SH-SY5Y (cell line): Measurements from ENCODE around the gene MRTO4.

Experiments
- GATA2 ChIP-seq: IDR thresholded peaks from 2 replicates; pipeline ENCODE4 v1.6.1; 2011; ENCODE audit warnings: mild to moderate bottlenecking, low read depth, low read length
- GATA3 ChIP-seq: IDR thresholded peaks from 2 replicates; pipeline ENCODE4 v1.6.1; 2011; ENCODE audit warnings: low read depth, mild to moderate bottlenecking, low read length, moderate library complexity

DNA sequence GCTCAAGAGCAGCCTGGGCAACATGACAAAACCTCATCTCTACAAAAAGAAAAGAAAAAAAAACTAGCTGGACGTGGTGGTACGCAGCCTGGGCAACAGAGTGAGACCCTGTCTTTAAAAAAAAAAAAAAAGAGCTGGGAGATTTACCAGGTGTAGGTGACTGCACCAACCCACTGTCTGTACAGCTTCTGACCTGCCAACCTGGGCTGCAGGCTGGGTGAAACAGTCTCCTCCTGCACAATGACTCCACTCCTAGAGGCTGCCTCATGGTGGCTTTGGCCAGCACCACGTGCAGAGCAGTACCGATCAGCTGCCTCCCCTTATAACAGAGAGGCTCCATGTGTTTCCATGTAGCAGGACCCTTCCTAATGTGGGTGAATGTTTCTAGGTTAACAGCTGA lies 3.7 kb downstream of the MRTO4 start:
- TF ChIP-seq GATA2, result no peak
- no peak for TF ChIP-seq GATA3
